Body of pancreas (tissue), 4 donors: ENCODE results near the gene ACER2.

Experiments
- POLR2A ChIP-seq, 3 donors: fragments of 450-650 bp; IDR thresholded peaks; one replicate each; pipeline ENCODE4 v1.6.1; 2016; ENCODE audit warnings: antibody characterized with exemption in 3 of 3, mild to moderate bottlenecking in 2 of 3
- TF ChIP-seq, protein P1 (sequence below), 7 experiments: fragments of 450-650 bp in 4 of 7; fragments of 200-600 bp in 3 of 7; sonication (generic) in 3 of 7; IDR thresholded peaks; one replicate each; pipeline ENCODE4 v1.5.1; 2016 to 2019; ENCODE audit warnings: antibody characterized with exemption in 7 of 7

DNA sequence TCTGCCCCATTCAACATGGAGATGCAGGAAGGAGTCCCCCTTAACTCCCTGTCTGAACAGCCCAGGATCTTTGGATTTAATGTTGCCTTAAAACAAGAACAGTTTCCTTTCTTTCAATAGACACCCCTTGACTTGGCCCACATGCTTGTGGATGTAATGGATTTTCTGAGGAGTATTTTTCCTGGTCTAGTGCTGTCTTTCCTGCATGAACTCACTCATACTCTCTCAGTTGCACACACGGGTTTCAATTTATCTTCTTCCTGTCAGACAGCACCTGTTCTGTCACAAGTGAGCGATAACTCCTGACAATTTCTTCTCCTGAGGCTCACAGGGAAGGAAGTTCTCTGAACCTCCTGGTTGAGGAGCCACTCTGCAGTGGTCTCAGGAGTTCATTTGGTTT, 85.1 kb downstream of the ACER2 start:
- TF ChIP-seq, protein P1, sequence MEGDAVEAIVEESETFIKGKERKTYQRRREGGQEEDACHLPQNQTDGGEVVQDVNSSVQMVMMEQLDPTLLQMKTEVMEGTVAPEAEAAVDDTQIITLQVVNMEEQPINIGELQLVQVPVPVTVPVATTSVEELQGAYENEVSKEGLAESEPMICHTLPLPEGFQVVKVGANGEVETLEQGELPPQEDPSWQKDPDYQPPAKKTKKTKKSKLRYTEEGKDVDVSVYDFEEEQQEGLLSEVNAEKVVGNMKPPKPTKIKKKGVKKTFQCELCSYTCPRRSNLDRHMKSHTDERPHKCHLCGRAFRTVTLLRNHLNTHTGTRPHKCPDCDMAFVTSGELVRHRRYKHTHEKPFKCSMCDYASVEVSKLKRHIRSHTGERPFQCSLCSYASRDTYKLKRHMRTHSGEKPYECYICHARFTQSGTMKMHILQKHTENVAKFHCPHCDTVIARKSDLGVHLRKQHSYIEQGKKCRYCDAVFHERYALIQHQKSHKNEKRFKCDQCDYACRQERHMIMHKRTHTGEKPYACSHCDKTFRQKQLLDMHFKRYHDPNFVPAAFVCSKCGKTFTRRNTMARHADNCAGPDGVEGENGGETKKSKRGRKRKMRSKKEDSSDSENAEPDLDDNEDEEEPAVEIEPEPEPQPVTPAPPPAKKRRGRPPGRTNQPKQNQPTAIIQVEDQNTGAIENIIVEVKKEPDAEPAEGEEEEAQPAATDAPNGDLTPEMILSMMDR (IDR thresholded peaks at IDR 0.05), result no peak
- TF ChIP-seq POLR2A (IDR thresholded peaks at IDR 0.05), result no peak
